Ishikawa (cell line): ENCODE results near the gene RARS1.

Experiments used
- CEBPB ChIP-seq: IDR thresholded peaks from 2 replicates; pipeline ENCODE4 v1.6.1; 2012
- CREB1 ChIP-seq: IDR thresholded peaks from 2 replicates; pipeline ENCODE4 v1.6.1; 2012; ENCODE audit warnings: low read depth
- EGR1 ChIP-seq: IDR thresholded peaks from 2 replicates; pipeline ENCODE4 v1.6.1; 2012
- EP300 ChIP-seq: IDR thresholded peaks from 2 replicates; pipeline ENCODE4 v1.6.1; 2012; ENCODE audit warnings: borderline replicate concordance
- FOXM1 ChIP-seq: IDR thresholded peaks from 2 replicates; pipeline ENCODE4 v1.6.1; 2012; ENCODE audit warnings: low read depth, borderline replicate concordance
- NFIC ChIP-seq: IDR thresholded peaks from 2 replicates; pipeline ENCODE4 v1.6.1; 2012
- RAD21 ChIP-seq: IDR thresholded peaks from 2 replicates; pipeline ENCODE4 v1.6.1; 2012; ENCODE audit warnings: low read depth
- TAF1 ChIP-seq: IDR thresholded peaks from 2 replicates; pipeline ENCODE4 v1.6.1; 2012; ENCODE audit warnings: low read depth, mild to moderate bottlenecking
- TCF12 ChIP-seq: IDR thresholded peaks from 2 replicates; pipeline ENCODE4 v1.6.1; 2012; ENCODE audit warnings: low read depth
- YY1 ChIP-seq: IDR thresholded peaks from 2 replicates; pipeline ENCODE4 v1.6.1; 2012; ENCODE audit warnings: low read depth
- TF ChIP-seq, protein P1 (sequence below): IDR thresholded peaks from 2 replicates; pipeline ENCODE4 v1.6.1; 2012; ENCODE audit warnings: low read depth, mild to moderate bottlenecking
- TF ChIP-seq, protein P2 (sequence below): IDR thresholded peaks from 2 replicates; pipeline ENCODE4 v1.6.1; 2012
- TF ChIP-seq, protein P3 (sequence below): IDR thresholded peaks from 2 replicates; pipeline ENCODE4 v1.6.1; 2012

DNA sequence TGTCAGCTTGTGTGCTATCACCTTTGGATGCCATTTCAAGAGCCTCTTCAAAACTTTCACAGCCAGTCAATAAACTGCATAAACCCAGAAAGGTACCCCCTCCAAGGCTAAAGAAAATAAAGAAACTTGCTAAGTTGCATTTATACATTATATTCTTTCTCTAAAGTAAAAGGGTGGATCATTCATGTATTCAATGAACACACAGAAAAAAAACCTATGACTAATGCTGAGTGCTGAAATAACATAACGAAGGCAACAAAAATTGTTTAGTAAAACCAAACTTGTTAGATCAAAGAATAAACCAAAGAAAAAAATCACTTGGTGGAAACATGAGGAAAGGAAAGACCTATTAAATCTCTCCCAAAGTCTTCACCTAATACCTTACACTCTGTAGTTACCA, 77.7 kb downstream of the RARS1 start:
- TF ChIP-seq, protein P1, sequence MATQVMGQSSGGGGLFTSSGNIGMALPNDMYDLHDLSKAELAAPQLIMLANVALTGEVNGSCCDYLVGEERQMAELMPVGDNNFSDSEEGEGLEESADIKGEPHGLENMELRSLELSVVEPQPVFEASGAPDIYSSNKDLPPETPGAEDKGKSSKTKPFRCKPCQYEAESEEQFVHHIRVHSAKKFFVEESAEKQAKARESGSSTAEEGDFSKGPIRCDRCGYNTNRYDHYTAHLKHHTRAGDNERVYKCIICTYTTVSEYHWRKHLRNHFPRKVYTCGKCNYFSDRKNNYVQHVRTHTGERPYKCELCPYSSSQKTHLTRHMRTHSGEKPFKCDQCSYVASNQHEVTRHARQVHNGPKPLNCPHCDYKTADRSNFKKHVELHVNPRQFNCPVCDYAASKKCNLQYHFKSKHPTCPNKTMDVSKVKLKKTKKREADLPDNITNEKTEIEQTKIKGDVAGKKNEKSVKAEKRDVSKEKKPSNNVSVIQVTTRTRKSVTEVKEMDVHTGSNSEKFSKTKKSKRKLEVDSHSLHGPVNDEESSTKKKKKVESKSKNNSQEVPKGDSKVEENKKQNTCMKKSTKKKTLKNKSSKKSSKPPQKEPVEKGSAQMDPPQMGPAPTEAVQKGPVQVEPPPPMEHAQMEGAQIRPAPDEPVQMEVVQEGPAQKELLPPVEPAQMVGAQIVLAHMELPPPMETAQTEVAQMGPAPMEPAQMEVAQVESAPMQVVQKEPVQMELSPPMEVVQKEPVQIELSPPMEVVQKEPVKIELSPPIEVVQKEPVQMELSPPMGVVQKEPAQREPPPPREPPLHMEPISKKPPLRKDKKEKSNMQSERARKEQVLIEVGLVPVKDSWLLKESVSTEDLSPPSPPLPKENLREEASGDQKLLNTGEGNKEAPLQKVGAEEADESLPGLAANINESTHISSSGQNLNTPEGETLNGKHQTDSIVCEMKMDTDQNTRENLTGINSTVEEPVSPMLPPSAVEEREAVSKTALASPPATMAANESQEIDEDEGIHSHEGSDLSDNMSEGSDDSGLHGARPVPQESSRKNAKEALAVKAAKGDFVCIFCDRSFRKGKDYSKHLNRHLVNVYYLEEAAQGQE = no peak
- TF ChIP-seq FOXM1 = no peak
- no peak for TF ChIP-seq CEBPB
- TF ChIP-seq RAD21 = no peak
- TF ChIP-seq TCF12 = no peak
- TF ChIP-seq, protein P2, sequence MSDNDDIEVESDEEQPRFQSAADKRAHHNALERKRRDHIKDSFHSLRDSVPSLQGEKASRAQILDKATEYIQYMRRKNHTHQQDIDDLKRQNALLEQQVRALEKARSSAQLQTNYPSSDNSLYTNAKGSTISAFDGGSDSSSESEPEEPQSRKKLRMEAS = no peak
- no peak for TF ChIP-seq NFIC
- TF ChIP-seq, protein P3, sequence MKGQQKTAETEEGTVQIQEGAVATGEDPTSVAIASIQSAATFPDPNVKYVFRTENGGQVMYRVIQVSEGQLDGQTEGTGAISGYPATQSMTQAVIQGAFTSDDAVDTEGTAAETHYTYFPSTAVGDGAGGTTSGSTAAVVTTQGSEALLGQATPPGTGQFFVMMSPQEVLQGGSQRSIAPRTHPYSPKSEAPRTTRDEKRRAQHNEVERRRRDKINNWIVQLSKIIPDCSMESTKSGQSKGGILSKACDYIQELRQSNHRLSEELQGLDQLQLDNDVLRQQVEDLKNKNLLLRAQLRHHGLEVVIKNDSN = no peak
- no peak for TF ChIP-seq YY1
- TF ChIP-seq EP300 = no peak
- TF ChIP-seq TAF1 = no peak
- TF ChIP-seq EGR1 = no peak
- no peak for TF ChIP-seq CREB1
